Body of pancreas (tissue), 4 donors: ENCODE results near the gene IGSF21. TPM values are rescaled to one million over a fixed set of nuclear protein-coding genes. Genes with fewer than 3 reads are reported as not detected.

Experiments used
- ATAC-seq: fragments of 150-250 bp; one replicate; pipeline ENCODE4 v1.9.1; 2016
- DNase-seq, 4 donors: peaks; one replicate each; pipeline ENCODE4 v3.0.0-alpha.2; 2019
- H3K27ac ChIP-seq, 4 donors: fragments of 200-600 bp; sonication (generic); 1 replicate in 3 of 4; 2 replicates in 1 of 4; pipeline versions ENCODE4 v1.5.1 to v1.6.1; 2016 to 2019; ENCODE audit warnings: mild to moderate bottlenecking in 1 of 4, mixed read lengths in 1 of 4, moderate library complexity in 1 of 4
- H3K27me3 ChIP-seq, 2 donors: fragments of 200-600 bp; sonication (generic); one replicate each; pipeline ENCODE4 v1.6.0; 2016; ENCODE audit warnings: mild to moderate bottlenecking in 1 of 2
- H3K36me3 ChIP-seq, 2 donors: fragments of 200-600 bp; sonication (generic); replicated peaks in 1 of 2; 2 replicates each; pipeline ENCODE4 v1.5.1; 2016; ENCODE audit warnings: low read depth in 2 of 2; ENCODE audit not compliant: insufficient read depth in 1 of 2
- H3K4me1 ChIP-seq: fragments of 200-600 bp; sonication (generic); one replicate; pipeline ENCODE4 v1.6.0; 2016
- H3K4me3 ChIP-seq, 2 donors: fragments of 200-600 bp; sonication (generic); 1 replicate in 1 of 2; 2 replicates in 1 of 2; pipeline ENCODE4 v1.5.1; 2016 to 2019
- H3K9me3 ChIP-seq, 3 donors: fragments of 200-600 bp; sonication (generic); 1 replicate in 2 of 3; 2 replicates in 1 of 3; pipeline ENCODE4 v1.5.1; 2016
- POLR2A ChIP-seq, 3 donors: fragments of 450-650 bp; IDR thresholded peaks; one replicate each; pipeline ENCODE4 v1.6.1; 2016; ENCODE audit warnings: antibody characterized with exemption in 3 of 3, mild to moderate bottlenecking in 2 of 3
- WGBS, 2 donors: methylation state at CpG; one replicate each; pipeline ENCODE4 v1.1.5; 2017; 5-methylcytosine and 5-hydroxymethylcytosine counted together
- intact Hi-C: fragments of 100-400 bp; cut with DNase I; formaldehyde crosslinking; loops from one replicate; pipeline ENCODE4 v1.15.1; 2023
- total RNA-seq, 2 donors: library from RNA; depleted of rRNA; stranded (reverse); fragments of >200 nt; gene quantifications; one replicate each; pipeline ENCODE4 v1.1.0, GENCODE V29; 2016
- TF ChIP-seq, protein P1 (sequence below), 7 experiments: fragments of 450-650 bp in 4 of 7; fragments of 200-600 bp in 3 of 7; sonication (generic) in 3 of 7; IDR thresholded peaks; one replicate each; pipeline ENCODE4 v1.5.1; 2016 to 2019; ENCODE audit warnings: antibody characterized with exemption in 7 of 7

IGSF21 gene
- total RNA-seq, 2 donors from 2014 or later: 0.33 to 2.1 TPM

DNA sequence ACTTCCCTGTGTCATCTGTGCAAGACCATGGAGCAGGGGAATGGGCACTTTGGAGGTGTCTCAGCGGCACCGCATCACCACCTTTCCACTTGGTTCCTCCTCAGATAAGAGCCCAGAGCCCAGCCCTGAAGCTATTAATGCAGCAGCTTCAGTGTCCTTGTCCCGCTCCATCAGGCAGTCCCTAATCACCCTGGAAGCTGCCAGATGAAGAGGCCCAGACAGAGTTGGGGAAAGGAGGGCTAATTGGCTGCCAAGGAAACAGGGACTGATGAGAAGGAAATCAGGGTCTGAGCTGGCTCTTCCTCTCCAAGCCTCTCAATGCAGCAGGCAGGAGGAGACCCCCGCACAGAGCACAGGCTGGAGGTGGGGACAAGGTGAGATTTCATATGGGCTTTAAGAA lies 290.0 kb downstream of the IGSF21 start:
- TF ChIP-seq POLR2A (IDR thresholded peaks at IDR 0.05): no peak
- TF ChIP-seq, protein P1, sequence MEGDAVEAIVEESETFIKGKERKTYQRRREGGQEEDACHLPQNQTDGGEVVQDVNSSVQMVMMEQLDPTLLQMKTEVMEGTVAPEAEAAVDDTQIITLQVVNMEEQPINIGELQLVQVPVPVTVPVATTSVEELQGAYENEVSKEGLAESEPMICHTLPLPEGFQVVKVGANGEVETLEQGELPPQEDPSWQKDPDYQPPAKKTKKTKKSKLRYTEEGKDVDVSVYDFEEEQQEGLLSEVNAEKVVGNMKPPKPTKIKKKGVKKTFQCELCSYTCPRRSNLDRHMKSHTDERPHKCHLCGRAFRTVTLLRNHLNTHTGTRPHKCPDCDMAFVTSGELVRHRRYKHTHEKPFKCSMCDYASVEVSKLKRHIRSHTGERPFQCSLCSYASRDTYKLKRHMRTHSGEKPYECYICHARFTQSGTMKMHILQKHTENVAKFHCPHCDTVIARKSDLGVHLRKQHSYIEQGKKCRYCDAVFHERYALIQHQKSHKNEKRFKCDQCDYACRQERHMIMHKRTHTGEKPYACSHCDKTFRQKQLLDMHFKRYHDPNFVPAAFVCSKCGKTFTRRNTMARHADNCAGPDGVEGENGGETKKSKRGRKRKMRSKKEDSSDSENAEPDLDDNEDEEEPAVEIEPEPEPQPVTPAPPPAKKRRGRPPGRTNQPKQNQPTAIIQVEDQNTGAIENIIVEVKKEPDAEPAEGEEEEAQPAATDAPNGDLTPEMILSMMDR (IDR thresholded peaks at IDR 0.05): no peak
- Histone ChIP-seq H3K4me1 (no peaks in the 10 kb centered on the region), H3K27me3 (no peaks in the 10 kb centered on the region), H3K36me3 (no peaks in the 10 kb centered on the region), H3K27ac (no peak overlapping the region), H3K4me3 (no peak overlapping the region), H3K9me3 (no peaks in the 10 kb centered on the region)
- no peak for ATAC-seq
- WGBS, 2 donors: 78 to 91% methylated on average over 4 of the region's 4 CpGs
- no peak for DNase-seq
- intact Hi-C loops: no loop called here

- H3K27ac ChIP-seq: no peak overlapping the region
- H3K4me3 ChIP-seq: no peak overlapping the region
- H3K27me3 ChIP-seq: no peaks in the 10 kb centered on the region
- H3K9me3 ChIP-seq: no peaks in the 10 kb centered on the region
- 25 to 53% methylated on average over 5 of the region's 5 CpGs for WGBS, 2 donors
- H3K36me3 ChIP-seq: no peaks in the 10 kb centered on the region
- no peak for ATAC-seq
- DNase-seq: no peak
- TF ChIP-seq, protein P1 (IDR thresholded peaks at IDR 0.05): no peak
- no peak for TF ChIP-seq POLR2A (IDR thresholded peaks at IDR 0.05)
- intact Hi-C loops: no loop called here
- no peaks in the 10 kb centered on the region for H3K4me1 ChIP-seq
These were observed 291.4 kb downstream of the IGSF21 start for GRCh38 chr1:18398791-18399530.

- Histone ChIP-seq H3K27ac (no peak overlapping the region), H3K27me3 (no peaks in the 10 kb centered on the region), H3K9me3 (peaks cover 0 to 5% (median 0%) of the 10 kb centered on the region in 3 donors), H3K4me1 (no peaks in the 10 kb centered on the region), H3K4me3 (no peak overlapping the region), H3K36me3 (no peaks in the 10 kb centered on the region)
- TF ChIP-seq POLR2A (IDR thresholded peaks at IDR 0.05): no peak
- TF ChIP-seq, protein P1 (IDR thresholded peaks at IDR 0.05): no peak
- no peak for DNase-seq
- no peak for ATAC-seq
- WGBS, 2 donors: 76 to 82% methylated on average over 7 of the region's 7 CpGs
- intact Hi-C loops: no loop called here
These were observed 292.9 kb downstream of the IGSF21 start for GRCh38 chr1:18400347-18401102.

DNA sequence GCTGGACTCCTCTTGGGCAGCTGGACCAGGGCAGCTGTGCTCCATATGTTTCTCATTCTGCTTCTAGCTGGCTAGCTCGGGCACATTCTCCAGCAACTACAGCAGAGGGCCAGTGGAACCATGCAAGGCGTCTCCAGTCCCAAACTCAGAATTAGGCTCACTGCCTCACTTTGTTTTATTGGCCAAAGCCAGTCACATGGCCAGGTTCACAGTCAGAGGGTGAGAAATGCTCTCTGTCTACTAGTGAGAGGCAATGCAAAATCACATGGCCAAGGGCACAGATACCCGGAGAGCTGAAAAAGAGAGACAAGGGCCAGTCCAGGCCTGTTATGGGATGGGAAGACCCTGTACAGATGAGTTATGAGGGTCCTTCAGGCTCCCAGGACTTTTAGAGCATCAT lies 294.3 kb downstream of the IGSF21 start:
- H3K4me3 ChIP-seq: no peak overlapping the region
- intact Hi-C loops: no loop called here
- H3K4me1 ChIP-seq: no peaks in the 10 kb centered on the region
- ATAC-seq (no peak), DNase-seq (no peak)
- 75 to 84% methylated on average over 2 to 3 of the region's 3 CpGs for WGBS, 2 donors
- H3K36me3 ChIP-seq: no peaks in the 10 kb centered on the region
- H3K27me3 ChIP-seq: no peaks in the 10 kb centered on the region
- H3K9me3 ChIP-seq: peaks cover 0 to 5% (median 0%) of the 10 kb centered on the region in 3 donors
- no peak for TF ChIP-seq POLR2A (IDR thresholded peaks at IDR 0.05)
- TF ChIP-seq, protein P1 (IDR thresholded peaks at IDR 0.05): no peak
- no peak overlapping the region for H3K27ac ChIP-seq
